HCT116 (cell line): ENCODE data around the gene SLC43A3. TPM values are rescaled to one million over a fixed set of nuclear protein-coding genes. Genes with fewer than 3 reads are reported as not detected.

Experiments used
- ATAC-seq: fragments of 200-7000 bp; cut with Tn5 transposase; 2 replicates; pipeline ENCODE4 v1.9.1; 2020; ENCODE audit warnings: mild to moderate bottlenecking, moderate library complexity
- BruUV-seq: library from RNA; stranded (reverse); fragments of 400-500 nt; replicated peaks from 2 replicates; lab custom pipeline; 2021; lab: Mats Ljungman, UMichigan
- CTCF ChIA-PET: fragments of 300-600 bp; sonication (Branson Sonifier 250); formaldehyde crosslinking; loops from one replicate; lab custom pipeline; 2021; ENCODE audit warnings: antibody characterized with exemption; lab: Charles Lee
- POLR2A ChIA-PET: fragments of 300-600, 350-600 bp; sonication (Branson Sonifier 250); formaldehyde crosslinking; loops from one replicate; lab custom pipeline; 2021; ENCODE audit warnings: antibody characterized with exemption; lab: Charles Lee
- RAD21 ChIA-PET, 2 experiments: fragments of 300-600 bp; sonication (Branson Sonifier 250); formaldehyde crosslinking; loops; one replicate each; lab custom pipeline; 2023; ENCODE audit warnings: low total read pairs in 2 of 2; ENCODE audit not compliant: uncharacterized antibody in 2 of 2, unreplicated experiment in 2 of 2, low non-redundant PET in 1 of 2; lab: Charles Lee
- DNase-seq: peaks from one replicate; pipeline ENCODE4 v3.0.0-alpha.2; 2010; ENCODE audit warnings: low read depth, low spot score
- H2AFZ ChIP-seq: fragments of 200-600 bp; shearing (Covaris generic), sonication (generic); 2 replicates; pipeline ENCODE4 v1.6.1; 2017; ENCODE audit warnings: low read depth, mixed run types, mixed read lengths, antibody characterized with exemption, low read length; ENCODE audit not compliant: poor library complexity, severe bottlenecking
- H3K27ac ChIP-seq: 2 replicates; pipeline ENCODE4 v1.5.1; 2012; ENCODE audit warnings: low read depth, low read length
- H3K27me3 ChIP-seq: fragments of 200-600 bp; sonication (generic); 2 replicates; pipeline ENCODE4 v1.6.1; 2016; ENCODE audit warnings: mixed run types, low read length, mixed read lengths; ENCODE audit not compliant: insufficient read depth
- H3K36me3 ChIP-seq, 2 experiments: fragments of 200-500 bp in 1 of 2; fragments of 200-600 bp in 1 of 2; sonication (Bioruptor generic) in 1 of 2; sonication (generic) in 1 of 2; 2 replicates each; pipeline versions ENCODE4 v1.5.1 to v1.6.1; 2014 to 2016; ENCODE audit warnings: low read length in 2 of 2, inconsistent platforms in 1 of 2, mixed read lengths in 1 of 2, mixed run types in 1 of 2; ENCODE audit not compliant: insufficient read depth in 2 of 2, control insufficient read depth in 1 of 2
- H3K4me1 ChIP-seq, 2 experiments: fragments of 200-600 bp in 1 of 2; sonication (generic) in 1 of 2; 2 replicates each; pipeline versions ENCODE4 v1.5.1 to v1.6.1; 2012 to 2017; ENCODE audit warnings: low read length in 2 of 2, inconsistent platforms in 1 of 2, mild to moderate bottlenecking in 1 of 2, mixed read lengths in 1 of 2, mixed run types in 1 of 2, moderate library complexity in 1 of 2; ENCODE audit not compliant: insufficient read depth in 2 of 2, control insufficient read depth in 1 of 2
- H3K4me2 ChIP-seq: fragments of 200-600 bp; sonication (generic); 2 replicates; pipeline ENCODE4 v1.6.1; 2017; ENCODE audit warnings: mixed run types, low read length, mixed read lengths
- H3K4me3 ChIP-seq, 2 experiments: fragments of 200-600 bp in 1 of 2; sonication (generic) in 1 of 2; replicated peaks in 1 of 2; 2 replicates each; pipeline ENCODE4 v1.5.1; 2011 to 2016; ENCODE audit warnings: low read length in 2 of 2, control low read depth in 1 of 2, low read depth in 1 of 2, mild to moderate bottlenecking in 1 of 2, mixed read lengths in 1 of 2, mixed run types in 1 of 2
- H3K79me2 ChIP-seq: fragments of 200-600 bp; sonication (generic); 2 replicates; pipeline ENCODE4 v1.6.1; 2017; ENCODE audit warnings: mild to moderate bottlenecking, mixed run types, low read length, moderate library complexity, mixed read lengths; ENCODE audit not compliant: insufficient read depth
- H3K9ac ChIP-seq: fragments of 200-600 bp; sonication (generic); 2 replicates; pipeline ENCODE4 v1.6.1; 2016; ENCODE audit warnings: low read length, mixed read lengths
- H3K9me2 ChIP-seq: fragments of 200-600 bp; sonication (generic), shearing (Covaris generic); 2 replicates; pipeline ENCODE4 v1.6.1; 2017; ENCODE audit warnings: mixed run types, mild to moderate bottlenecking, moderate library complexity; ENCODE audit not compliant: insufficient read depth
- H3K9me3 ChIP-seq, 2 experiments: fragments of 200-500 bp in 1 of 2; fragments of 200-600 bp in 1 of 2; sonication (Bioruptor generic) in 1 of 2; sonication (generic) in 1 of 2; 2 replicates each; pipeline ENCODE4 v1.6.1; 2014 to 2017; ENCODE audit warnings: low read length in 2 of 2, mixed read lengths in 2 of 2, inconsistent platforms in 1 of 2, low read depth in 1 of 2, mild to moderate bottlenecking in 1 of 2, mixed run types in 1 of 2, moderate library complexity in 1 of 2; ENCODE audit not compliant: control insufficient read depth in 1 of 2, insufficient read depth in 1 of 2
- H4K20me1 ChIP-seq: fragments of 200-600 bp; sonication (generic), shearing (Covaris generic); 2 replicates; pipeline ENCODE4 v1.6.1; 2017; ENCODE audit warnings: mixed run types, mild to moderate bottlenecking, moderate library complexity; ENCODE audit not compliant: insufficient read depth
- CTCF ChIP-seq, 3 experiments: fragments of 200-600 bp in 1 of 3; sonication (generic) in 1 of 3; IDR thresholded peaks in 2 of 3; conservative IDR thresholded peaks in 1 of 3; 2 replicates each; pipeline ENCODE4 v1.5.1; 2012 to 2017; ENCODE audit warnings: low read depth in 2 of 3, low read length in 2 of 3, antibody characterized with exemption in 1 of 3, borderline replicate concordance in 1 of 3, control low read depth in 1 of 3, mild to moderate bottlenecking in 1 of 3, mixed read lengths in 1 of 3, mixed run types in 1 of 3, moderate library complexity in 1 of 3; ENCODE audit not compliant: insufficient read depth in 1 of 3
- ELF1 ChIP-seq: IDR thresholded peaks from 2 replicates; pipeline ENCODE4 v1.6.1; 2012; ENCODE audit warnings: low read depth, borderline replicate concordance
- EZH2 ChIP-seq: fragments of 200-600 bp; sonication (generic); IDR thresholded peaks from 2 replicates; pipeline ENCODE4 v1.6.1; 2017; ENCODE audit warnings: antibody characterized with exemption, mixed run types
- EZH2phosphoT487 ChIP-seq: fragments of 200-600 bp; IDR thresholded peaks from 2 replicates; pipeline ENCODE4 v1.6.1; 2018; ENCODE audit warnings: antibody characterized with exemption, borderline replicate concordance
- JUND ChIP-seq: IDR thresholded peaks from 2 replicates; pipeline ENCODE4 v1.6.1; 2012
- POLR2A ChIP-seq: IDR thresholded peaks from 2 replicates; pipeline ENCODE4 v1.7.0; 2011; ENCODE audit warnings: borderline replicate concordance; ENCODE audit not compliant: insufficient read depth, insufficient read length; ENCODE audit errors: extremely low read depth
- SRF ChIP-seq: IDR thresholded peaks from 2 replicates; pipeline ENCODE4 v1.6.1; 2012; ENCODE audit warnings: low read depth
- TCF7L2 ChIP-seq: IDR thresholded peaks from 2 replicates; pipeline ENCODE4 v1.7.0; 2011; ENCODE audit warnings: borderline replicate concordance, inconsistent platforms; ENCODE audit not compliant: insufficient read depth, insufficient read length; ENCODE audit errors: extremely low read depth
- intact Hi-C: fragments of 100-400 bp; cut with micrococcal nuclease; formaldehyde crosslinking; loops from 2 replicates; pipeline ENCODE4 v1.10.0; 2022
- total RNA-seq: library from RNA; stranded (reverse); gene quantifications from one replicate; pipeline ENCODE4 v1.2.1, GENCODE V29; 2021; ENCODE audit not compliant: unreplicated experiment

The SLC43A3 gene
- total RNA-seq, 1 experiment from 2014 or later = 36.9 TPM

DNA sequence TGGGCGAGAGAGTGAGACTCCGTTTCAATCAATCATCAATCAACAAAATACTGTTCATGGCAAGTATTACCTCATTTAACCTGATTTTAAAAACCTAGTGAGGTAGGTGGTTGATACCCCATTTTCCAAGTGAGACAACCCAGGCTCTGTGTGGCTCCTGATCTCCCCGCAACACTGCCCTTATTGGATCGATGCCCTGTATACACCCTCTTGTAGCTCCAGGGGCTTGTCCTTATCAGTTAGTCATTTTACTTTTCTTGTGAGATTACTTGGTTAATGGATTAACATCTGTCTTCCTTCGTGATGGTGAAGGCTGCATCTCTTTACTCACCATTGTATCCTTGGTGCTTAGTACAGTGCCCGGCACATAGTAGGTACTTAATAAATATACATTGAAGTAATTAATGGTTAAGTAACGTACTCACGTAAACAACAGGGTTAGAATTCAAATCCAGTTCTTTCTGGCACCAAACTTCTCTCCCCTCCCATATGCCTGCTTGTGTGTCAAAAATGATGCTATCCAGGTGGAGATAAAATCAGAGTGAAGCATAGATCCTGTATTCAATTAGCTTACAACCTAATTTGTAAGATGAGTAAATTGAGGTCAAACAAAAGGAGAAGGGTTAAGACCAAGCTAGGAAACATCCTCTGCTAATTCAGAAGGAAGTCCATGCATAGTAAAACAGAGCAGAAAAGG is 34.7 kb downstream of the SLC43A3 start:
- H3K9ac ChIP-seq = no peak overlapping the region
- no peak for TF ChIP-seq ELF1
- TF ChIP-seq, all 23 proteins: peak for 0
- no peak for ATAC-seq
- CTCF ChIA-PET = no interaction called here
- no peak for DNase-seq
- Histone ChIP-seq H3K9me3 (no peaks in the 10 kb centered on the region), H3K4me3 (no peak overlapping the region), H3K79me2 (no peaks in the 10 kb centered on the region), H3K9me2 (no peaks in the 10 kb centered on the region), H3K4me1 (no peaks in the 10 kb centered on the region), H4K20me1 (no peaks in the 10 kb centered on the region), H3K27ac (no peak overlapping the region), H3K36me3 (no peaks in the 10 kb centered on the region), H3K4me2 (no peak overlapping the region), H2AFZ (no peak overlapping the region), H3K27me3 (peaks cover 5% of the 10 kb centered on the region)
- no TSS peak for BruUV-seq
- intact Hi-C loops = no loop called here
- RAD21 ChIA-PET = no interaction called here
- POLR2A ChIA-PET = no interaction called here

DNA sequence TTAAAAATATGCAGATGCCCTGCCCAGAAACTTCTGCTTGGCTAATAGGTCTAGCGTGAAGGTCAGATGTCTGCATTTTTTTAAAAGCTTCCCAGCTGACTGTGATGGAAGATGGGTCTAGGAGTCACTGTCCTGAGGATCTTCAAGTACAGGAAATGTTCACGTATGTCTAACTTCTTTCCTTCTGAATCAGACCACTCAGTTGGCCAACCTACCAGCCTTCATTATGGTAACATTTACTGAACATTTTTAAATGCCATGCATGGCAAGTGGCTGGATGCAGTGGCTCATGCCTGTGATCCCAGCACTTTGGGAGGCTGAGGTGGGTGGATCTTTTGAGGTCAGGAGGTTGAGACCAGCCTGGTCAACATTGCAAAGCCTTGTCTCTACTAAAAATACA is 35.4 kb downstream of the SLC43A3 start:
- no peak overlapping the region for H3K4me2 ChIP-seq
- no peak for DNase-seq
- H3K9ac ChIP-seq = no peak overlapping the region
- TF ChIP-seq SRF (no peak), TCF7L2 (no peak), POLR2A (no peak), CTCF (IDR thresholded peaks at IDR 0.05 in 2 of 3, conservative IDR thresholded peaks at IDR 0.05 in 1 of 3; ENCODE audit: borderline replicate concordance in 1 of 3, insufficient read depth in 1 of 3, low read depth in 2 of 3, low read length in 2 of 3) (no peak), JUND (no peak), EZH2 (no peak), EZH2phosphoT487 (no peak)
- RAD21 ChIA-PET = no interaction called here
- no peak overlapping the region for H2AFZ ChIP-seq
- peaks cover 5% of the 10 kb centered on the region for H3K27me3 ChIP-seq
- no peaks in the 10 kb centered on the region for H3K9me2 ChIP-seq
- H3K4me3 ChIP-seq = no peak overlapping the region
- CTCF ChIA-PET = no interaction called here
- no peaks in the 10 kb centered on the region for H3K79me2 ChIP-seq
- no peak for ATAC-seq
- no peak overlapping the region for H3K27ac ChIP-seq
- intact Hi-C loops = no loop called here
- H3K36me3 ChIP-seq = no peaks in the 10 kb centered on the region
- POLR2A ChIA-PET = no interaction called here
- H3K4me1 ChIP-seq = no peaks in the 10 kb centered on the region
- no peaks in the 10 kb centered on the region for H3K9me3 ChIP-seq
- H4K20me1 ChIP-seq = no peaks in the 10 kb centered on the region
- BruUV-seq = no TSS peak
